Measurements from ENCODE around the gene PRR15.

PRR15 gene

DNA sequence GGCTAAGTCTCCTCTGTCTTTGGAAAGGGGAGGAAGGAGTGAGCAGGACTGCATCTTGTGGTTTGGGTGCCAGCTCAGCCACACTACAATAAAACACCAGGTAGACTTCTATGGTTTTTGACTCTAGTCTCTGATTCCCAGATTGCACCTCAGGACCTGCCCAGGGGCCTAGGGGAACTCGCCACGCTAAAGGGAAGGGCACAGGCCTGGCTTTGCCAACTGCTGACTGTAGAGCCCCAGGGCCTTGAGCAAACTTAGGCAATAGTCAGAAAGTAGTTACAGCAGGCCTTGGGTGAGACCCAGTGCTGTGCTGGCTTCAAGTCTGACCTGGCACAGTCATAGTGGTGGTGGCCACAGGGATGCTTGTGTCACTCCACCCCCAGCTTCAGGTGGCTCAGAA, 24.2 kb upstream of the PRR15 start:
- no peak for DNase-seq (ENCODE audit: low read depth)
- no peak overlapping the region for H3K4me3 ChIP-seq (ENCODE audit: low read length)
- TF ChIP-seq CTCF (conservative IDR thresholded peaks at IDR 0.05; ENCODE audit: low read length): no peak

DNA sequence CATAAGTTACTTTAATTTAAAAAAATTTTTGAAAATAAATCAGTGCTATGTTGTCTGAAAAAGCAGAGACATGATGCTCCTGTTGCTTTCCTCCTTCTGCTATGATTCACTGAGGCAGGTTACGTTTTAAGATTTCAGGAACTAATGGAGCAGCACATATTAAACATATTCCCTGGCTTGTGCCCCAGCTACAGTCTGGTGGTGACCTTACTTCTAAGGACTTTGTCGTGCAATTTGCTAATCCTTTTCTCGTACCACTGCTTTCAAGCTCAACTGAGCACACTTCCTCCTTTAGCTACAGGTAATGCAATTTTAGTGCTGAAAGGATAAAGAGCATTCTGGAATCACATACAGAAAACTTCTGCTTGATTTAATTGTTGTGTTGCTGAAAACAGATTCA, 16.2 kb upstream of the PRR15 start:
- no peak overlapping the region for H3K4me3 ChIP-seq (ENCODE audit: low read length)
- TF ChIP-seq CTCF (conservative IDR thresholded peaks at IDR 0.05; ENCODE audit: low read length): no peak
- no peak for DNase-seq (ENCODE audit: low read depth)

GRCh38 chr7:29548823-29549222, 14.8 kb upstream of the PRR15 start:
- DNase-seq (ENCODE audit: low read depth): no peak
- no peak overlapping the region for H3K4me3 ChIP-seq (ENCODE audit: low read length)
- no peak for TF ChIP-seq CTCF (conservative IDR thresholded peaks at IDR 0.05; ENCODE audit: low read length)

- DNase-seq (ENCODE audit: low read depth): no peak
- TF ChIP-seq CTCF (conservative IDR thresholded peaks at IDR 0.05; ENCODE audit: low read length): no peak
- no peak overlapping the region for H3K4me3 ChIP-seq (ENCODE audit: low read length)
Measured at GRCh38 chr7:29552392-29552791, 11.2 kb upstream of the PRR15 start.

GRCh38 chr7:29555061-29555460, 8.6 kb upstream of the PRR15 start:
- no peak for DNase-seq (ENCODE audit: low read depth)
- no peak for TF ChIP-seq CTCF (conservative IDR thresholded peaks at IDR 0.05; ENCODE audit: low read length)
- no peak overlapping the region for H3K4me3 ChIP-seq (ENCODE audit: low read length)

DNA sequence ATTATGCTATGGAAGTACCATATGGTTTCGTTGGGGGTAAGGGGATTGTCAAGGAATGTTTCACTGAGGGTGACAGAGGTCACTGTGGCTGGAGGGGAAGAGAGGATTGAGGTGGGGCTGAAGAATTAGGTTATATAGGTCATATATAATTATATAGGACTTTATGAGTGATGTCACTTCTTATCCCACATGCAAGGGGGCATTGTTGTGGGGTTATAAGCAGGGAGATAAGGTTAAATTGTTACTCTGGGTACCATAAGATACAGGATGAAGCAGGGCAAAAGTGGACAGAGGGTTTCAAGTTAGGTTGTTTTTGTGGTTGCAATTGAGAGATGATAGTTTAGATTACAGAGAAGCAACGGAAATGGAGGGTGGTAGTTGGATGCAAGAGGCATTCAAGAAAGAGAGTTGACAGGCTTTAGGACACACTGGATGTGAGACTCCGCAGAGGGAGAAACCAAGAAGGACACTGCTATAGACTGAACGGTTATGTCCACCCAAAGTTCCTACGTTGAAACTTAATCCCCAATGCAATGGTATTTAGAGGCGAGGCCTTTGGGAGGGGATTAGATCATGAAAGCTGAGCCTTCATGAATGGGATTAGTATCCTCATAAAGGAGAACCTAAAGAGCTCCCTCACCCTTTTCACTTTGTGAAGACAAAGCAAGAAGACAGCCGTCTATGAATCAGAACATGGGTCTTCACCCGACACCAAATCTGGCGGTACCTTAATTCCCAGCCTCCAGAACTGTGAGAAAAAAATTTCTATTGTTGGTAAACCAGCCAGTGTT, 7.0 kb upstream of the PRR15 start:
- TF ChIP-seq CTCF (conservative IDR thresholded peaks at IDR 0.05; ENCODE audit: low read length): peak; percentile 22; the same call in 1 of the 2 replicates
- DNase-seq (ENCODE audit: low read depth): no peak
- H3K4me3 ChIP-seq (ENCODE audit: low read length): no peak overlapping the region

DNA sequence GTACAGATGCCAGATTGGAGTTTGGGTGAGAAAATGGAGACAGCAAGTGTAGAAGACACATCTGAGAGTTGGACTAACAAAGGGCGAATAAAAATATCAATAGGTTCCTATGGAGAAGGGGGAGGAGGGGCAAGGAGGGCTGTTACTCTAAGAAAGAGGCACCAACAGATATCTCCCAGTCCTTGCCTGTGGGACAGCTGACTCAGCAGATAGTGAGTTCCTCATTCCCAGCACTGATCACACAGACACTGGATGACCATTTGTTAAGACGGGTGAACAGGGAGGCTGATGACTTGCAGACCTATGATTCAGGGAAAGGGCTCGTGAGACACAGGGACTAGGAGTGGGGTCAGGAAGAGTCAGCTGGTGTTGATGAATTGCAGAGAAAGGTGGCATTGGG, 5.7 kb upstream of the PRR15 start:
- no peak overlapping the region for H3K4me3 ChIP-seq (ENCODE audit: low read length)
- DNase-seq (ENCODE audit: low read depth): peak; percentile 25
- no peak for TF ChIP-seq CTCF (conservative IDR thresholded peaks at IDR 0.05; ENCODE audit: low read length)
